ENCODE data around the gene SH3RF2. TPM values are rescaled to one million over a fixed set of nuclear protein-coding genes. Genes with fewer than 3 reads are reported as not detected.
"Not testable (repeated sequence)": the region's sequence is repeated elsewhere in the genome, so short reads cannot be mapped to it uniquely, and the experiment has no call there.

Gene SH3RF2
- total RNA-seq, 2 donors from 2014 or later: 41.2 to 272 TPM

- Histone ChIP-seq H3K4me1 (no peaks in the 10 kb centered on the region), H3K27ac (no peak overlapping the region), H3K4me3 (no peak overlapping the region), H3K27me3 (no peaks in the 10 kb centered on the region), H3K36me3 (no peaks in the 10 kb centered on the region), H3K9me3 (no peaks in the 10 kb centered on the region)
- DNase-seq (ENCODE audit: low spot score): no peak
- TF ChIP-seq CTCF (IDR thresholded peaks at IDR 0.05): no peak
Observed at GRCh38 chr5:145958436-145958835, 22.1 kb downstream of the SH3RF2 start.

GRCh38 chr5:145960166-145960565, 23.8 kb downstream of the SH3RF2 start:
- no peaks in the 10 kb centered on the region for H3K4me1 ChIP-seq
- H3K27ac ChIP-seq: no peak overlapping the region
- no peaks in the 10 kb centered on the region for H3K9me3 ChIP-seq
- no peak for TF ChIP-seq CTCF (IDR thresholded peaks at IDR 0.05)
- no peaks in the 10 kb centered on the region for H3K27me3 ChIP-seq
- H3K36me3 ChIP-seq: no peaks in the 10 kb centered on the region
- no peak overlapping the region for H3K4me3 ChIP-seq
- DNase-seq (ENCODE audit: low spot score): no peak

- Histone ChIP-seq H3K4me3 (no peak overlapping the region), H3K27ac (no peak overlapping the region), H3K9me3 (no peaks in the 10 kb centered on the region), H3K27me3 (no peaks in the 10 kb centered on the region), H3K36me3 (no peaks in the 10 kb centered on the region), H3K4me1 (no peaks in the 10 kb centered on the region)
- TF ChIP-seq CTCF (IDR thresholded peaks at IDR 0.05): no peak
- no peak for DNase-seq (ENCODE audit: low spot score)
Observed at GRCh38 chr5:145960848-145961600, 24.6 kb downstream of the SH3RF2 start.

- Histone ChIP-seq H3K9me3 (no peaks in the 10 kb centered on the region), H3K27ac (no peak overlapping the region), H3K36me3 (no peaks in the 10 kb centered on the region), H3K27me3 (no peaks in the 10 kb centered on the region), H3K4me3 (no peak overlapping the region), H3K4me1 (no peaks in the 10 kb centered on the region)
- no peak for DNase-seq (ENCODE audit: low spot score)
- no peak for TF ChIP-seq CTCF (IDR thresholded peaks at IDR 0.05)
Observed at GRCh38 chr5:145962001-145962400, 25.6 kb downstream of the SH3RF2 start.

GRCh38 chr5:145964008-145964407, 27.6 kb downstream of the SH3RF2 start:
- not testable (repeated sequence) for H3K4me1 ChIP-seq; H3K36me3 ChIP-seq; H3K27me3 ChIP-seq; H3K27ac ChIP-seq; H3K9me3 ChIP-seq; H3K4me3 ChIP-seq; DNase-seq (ENCODE audit: low spot score)

GRCh38 chr5:145965804-145966203, 29.4 kb downstream of the SH3RF2 start:
- Histone ChIP-seq H3K4me3 (no peak overlapping the region), H3K9me3 (no peaks in the 10 kb centered on the region), H3K36me3 (no peaks in the 10 kb centered on the region), H3K27me3 (no peaks in the 10 kb centered on the region), H3K4me1 (no peaks in the 10 kb centered on the region), H3K27ac (no peak overlapping the region)
- TF ChIP-seq CTCF (IDR thresholded peaks at IDR 0.05): no peak
- no peak for DNase-seq (ENCODE audit: low spot score)

Measured in right atrium auricular region (tissue), 2 donors.